ENCODE measurements around the gene C5orf15.

DNA sequence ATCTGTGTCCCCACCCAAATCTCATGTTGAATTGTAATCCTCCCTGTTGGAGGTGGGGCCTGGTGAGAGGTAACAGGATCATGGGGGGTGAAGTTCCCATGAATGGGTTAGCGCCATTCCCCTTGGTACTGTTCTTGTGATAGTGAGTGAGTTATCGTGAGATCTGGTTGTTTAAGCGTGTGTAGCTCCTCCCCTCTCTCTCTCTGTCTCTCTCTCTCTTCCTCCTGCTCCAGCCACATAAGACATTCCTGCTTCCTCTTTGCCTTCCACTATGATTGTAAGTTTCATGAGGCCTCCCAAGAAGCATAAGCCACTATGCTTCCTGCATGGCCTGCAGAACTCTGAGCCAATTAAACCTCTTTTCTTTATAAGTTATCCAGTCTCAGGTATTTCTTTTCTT is 28.8 kb downstream of the C5orf15 start:
- TF ChIP-seq POLR2A (IDR thresholded peaks at IDR 0.05; ENCODE audit: low read length) (no peak), GATA1 (IDR thresholded peaks at IDR 0.05; ENCODE audit: low read depth, low read length) (no peak)
